ENCODE results near the gene PTPRCAP. TPM values are rescaled to one million over a fixed set of nuclear protein-coding genes. Genes with fewer than 3 reads are reported as not detected.
A peak's percentile ranks its signal among the peaks of the same experiment; 100 is the strongest.
"Not testable (repeated sequence)": the region's sequence is repeated elsewhere in the genome, so short reads cannot be mapped to it uniquely, and the experiment has no call there.

The PTPRCAP gene
- total and polyA plus RNA-seq, 12 donors = 0.42 to 10.1 (median 1.0) TPM; not detected in 2

- Histone ChIP-seq H3K27me3 (no peaks in the 10 kb centered on the region), H3K4me3 (peak within 1 kb of the TSS; percentile 59 to 95 (median 86)), H3K9me3 (no peaks in the 10 kb centered on the region), H3K36me3 (peaks cover 0 to 40% (median 10%) of the 10 kb centered on the region in 9 donors), H3K27ac (peak within 1 kb of the TSS; percentile 38 to 96 (median 94)), H3K4me1 (peaks cover 0 to 27% (median 20%) of the 10 kb centered on the region in 9 donors)
- intact Hi-C loops (cut with DNase I) = loop anchor here in 3 of 10 donors (1.0 to 10.0 kb wide), 3 partner anchors 15 to 74 kb away; partner anchors contain the start of genes TMEM134 (in 2 of the 3), CORO1B (in 1 of the 3) and POLD4 (in 1 of the 3)
- peak; percentile 99 for DNase-seq
- peak; percentile 92 to 96 (median 94) for ATAC-seq
- WGBS, 2 donors = 0 to 1% methylated on average over 68 of the region's 68 CpGs
- no peak for TF ChIP-seq CTCF (IDR thresholded peaks at IDR 0.05)
Observed at GRCh38 chr11:67428052-67429001, 9.2 kb downstream of the PTPRCAP start, which contains the start of gene RPS6KB2. Gene RPS6KB2 (plus strand): TSS chr11:67428494. CDS start chr11:67428546, 52 bp downstream.

GRCh38 chr11:67427364-67427859, 10.1 kb downstream of the PTPRCAP start:
- H3K4me1 ChIP-seq = peaks cover 0 to 27% (median 20%) of the 10 kb centered on the region in 9 donors
- not testable (repeated sequence) for H3K27me3 ChIP-seq, DNase-seq, H3K9me3 ChIP-seq
- WGBS, 2 donors = 80% methylated on average over 19 of the region's 19 CpGs
- peak overlapping the region in 9 of 10 donors; percentile 85 to 96 (median 94) for H3K27ac ChIP-seq
- ATAC-seq = peak in 2 of 8 donors; percentile 0 to 6
- intact Hi-C loops (cut with DNase I) = loop anchor here in 2 of 10 donors (5.0 to 10.0 kb wide), 2 partner anchors 40 to 73 kb away; partner anchors contain the start of genes TMEM134 (in 2 of the 2) and POLD4 (in 1 of the 2)
- peaks cover 0 to 31% (median 3%) of the 10 kb centered on the region in 9 donors for H3K36me3 ChIP-seq
- H3K4me3 ChIP-seq = peak overlapping the region; percentile 59 to 95 (median 86)

GRCh38 chr11:67423891-67424613, 13.4 kb downstream of the PTPRCAP start:
- no peak for TF ChIP-seq CTCF (IDR thresholded peaks at IDR 0.05)
- Histone ChIP-seq H3K27ac (no peak overlapping the region), H3K4me3 (no peak overlapping the region), H3K27me3 (no peaks in the 10 kb centered on the region), H3K9me3 (no peaks in the 10 kb centered on the region), H3K4me1 (peaks cover 12 to 33% (median 26%) of the 10 kb centered on the region in 9 donors), H3K36me3 (no peaks in the 10 kb centered on the region)
- DNase-seq (no peak), ATAC-seq (no peak)
- WGBS, 2 donors = 88% methylated on average over 34 of the region's 34 CpGs
- intact Hi-C loops (cut with DNase I) = loop anchor here in 1 of 10 donors (10.0 kb wide), 1 partner anchor 69 kb away; the partner anchor contains the start of gene POLD4

- 94 to 96% methylated on average over 13 of the region's 13 CpGs for WGBS, 2 donors
- ATAC-seq = no peak
- no peak overlapping the region for H3K27ac ChIP-seq
- H3K4me3 ChIP-seq = no peak overlapping the region
- H3K9me3 ChIP-seq = no peaks in the 10 kb centered on the region
- H3K36me3 ChIP-seq = no peaks in the 10 kb centered on the region
- peaks cover 12 to 35% (median 28%) of the 10 kb centered on the region in 9 donors for H3K4me1 ChIP-seq
- intact Hi-C loops (cut with DNase I) = loop anchor here in 1 of 10 donors (10.0 kb wide), 1 partner anchor 69 kb away; the partner anchor contains the start of gene POLD4
- TF ChIP-seq CTCF (IDR thresholded peaks at IDR 0.05) = no peak
- H3K27me3 ChIP-seq = no peaks in the 10 kb centered on the region
- no peak for DNase-seq
Observed at GRCh38 chr11:67423466-67423865, 14.0 kb downstream of the PTPRCAP start.

Measured in heart right ventricle (tissue), 16 donors.